GM08714 (cell line): Measurements from ENCODE around the gene TUBD1.

Source experiments
- H3K4me3 ChIP-seq: fragments of 200-500 bp; sonication (Bioruptor generic); 2 replicates; pipeline ENCODE4 v1.5.1; 2014; ENCODE audit warnings: mild to moderate bottlenecking, low read length, inconsistent platforms
- ZNF274 ChIP-seq: IDR thresholded peaks from 2 replicates; pipeline ENCODE4 v1.6.1; 2012; ENCODE audit warnings: mild to moderate bottlenecking, low read depth, low read length

The TUBD1 gene

DNA sequence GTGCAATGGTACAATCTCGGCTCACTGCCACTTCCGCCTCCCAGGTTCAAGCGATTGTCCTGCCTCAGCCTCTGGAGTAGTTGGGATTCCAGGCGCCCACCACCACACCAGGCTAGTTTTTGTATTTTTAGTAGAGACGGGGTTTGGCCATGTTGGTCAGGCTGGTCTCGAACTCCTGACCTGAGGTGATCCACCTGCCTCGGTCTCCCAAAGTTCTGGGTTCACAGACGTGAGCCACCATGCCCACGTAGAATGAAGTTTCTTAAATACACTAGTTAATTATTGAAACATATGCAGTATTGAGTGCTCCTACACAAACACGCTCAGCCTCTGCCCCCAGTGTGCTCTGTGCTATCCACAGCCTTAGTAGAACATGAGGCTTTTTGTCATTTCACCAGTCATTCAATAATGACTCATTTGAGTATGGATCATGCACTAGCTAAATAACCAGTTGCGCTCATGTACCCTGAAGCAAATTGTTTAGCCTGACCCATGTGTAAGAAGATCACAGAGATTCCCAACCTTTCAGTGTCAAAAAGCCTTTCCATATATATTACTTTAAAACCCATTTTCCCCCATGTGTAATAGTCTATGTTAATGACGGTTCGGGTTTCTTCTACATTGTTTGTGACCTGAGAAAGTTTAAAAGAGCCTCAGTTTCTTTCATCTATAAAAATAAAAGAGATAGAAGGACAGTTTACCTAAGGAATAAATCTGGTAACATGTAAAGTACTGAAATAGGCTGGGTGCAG, 49.7 kb downstream of the TUBD1 start:
- TF ChIP-seq ZNF274 = no peak
- no peak overlapping the region for H3K4me3 ChIP-seq

DNA sequence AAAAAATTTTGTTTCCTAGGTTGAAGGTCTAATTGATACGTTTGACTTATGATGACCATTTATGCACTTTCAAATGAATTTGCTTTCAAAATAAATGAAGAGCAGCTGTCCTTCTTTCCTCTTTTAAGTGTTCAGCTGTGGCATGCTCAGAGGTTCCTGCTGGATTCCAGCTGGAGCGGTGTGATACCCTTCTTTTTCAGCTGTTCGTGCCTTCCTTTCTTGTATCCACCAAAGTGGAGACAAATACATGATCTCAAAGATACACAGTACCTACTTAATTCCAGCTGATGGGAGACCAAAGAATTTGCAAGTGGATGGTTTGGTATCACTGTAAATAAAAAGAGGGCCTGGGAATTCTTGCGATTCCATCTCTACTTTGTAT, 50.9 kb downstream of the TUBD1 start:
- peak overlapping the region; percentile 50 for H3K4me3 ChIP-seq

DNA sequence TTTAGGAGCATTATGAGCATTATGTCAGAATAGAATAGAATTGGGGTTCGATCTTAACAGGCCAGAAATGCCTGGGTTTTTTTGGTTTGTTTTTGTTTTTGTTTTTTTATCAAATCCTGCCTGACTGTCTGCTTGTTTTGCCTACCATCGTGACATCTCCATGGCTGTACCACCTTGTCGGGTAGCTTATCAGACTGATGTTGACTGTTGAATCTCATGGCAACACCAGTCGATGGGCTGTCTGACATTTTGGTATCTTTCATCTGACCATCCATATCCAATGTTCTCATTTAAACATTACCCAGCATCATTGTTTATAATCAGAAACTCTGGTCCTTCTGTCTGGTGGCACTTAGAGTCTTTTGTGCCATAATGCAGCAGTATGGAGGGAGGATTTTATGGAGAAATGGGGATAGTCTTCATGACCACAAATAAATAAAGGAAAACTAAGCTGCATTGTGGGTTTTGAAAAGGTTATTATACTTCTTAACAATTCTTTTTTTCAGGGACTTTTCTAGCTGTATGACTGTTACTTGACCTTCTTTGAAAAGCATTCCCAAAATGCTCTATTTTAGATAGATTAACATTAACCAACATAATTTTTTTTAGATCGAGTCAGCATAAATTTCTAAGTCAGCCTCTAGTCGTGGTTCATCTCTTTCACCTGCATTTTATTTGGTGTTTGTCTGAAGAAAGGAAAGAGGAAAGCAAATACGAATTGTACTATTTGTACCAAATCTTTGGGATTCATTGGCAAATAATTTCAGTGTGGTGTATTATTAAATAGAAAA, 51.5 kb downstream of the TUBD1 start:
- H3K4me3 ChIP-seq = peak overlapping the region; percentile 100

DNA sequence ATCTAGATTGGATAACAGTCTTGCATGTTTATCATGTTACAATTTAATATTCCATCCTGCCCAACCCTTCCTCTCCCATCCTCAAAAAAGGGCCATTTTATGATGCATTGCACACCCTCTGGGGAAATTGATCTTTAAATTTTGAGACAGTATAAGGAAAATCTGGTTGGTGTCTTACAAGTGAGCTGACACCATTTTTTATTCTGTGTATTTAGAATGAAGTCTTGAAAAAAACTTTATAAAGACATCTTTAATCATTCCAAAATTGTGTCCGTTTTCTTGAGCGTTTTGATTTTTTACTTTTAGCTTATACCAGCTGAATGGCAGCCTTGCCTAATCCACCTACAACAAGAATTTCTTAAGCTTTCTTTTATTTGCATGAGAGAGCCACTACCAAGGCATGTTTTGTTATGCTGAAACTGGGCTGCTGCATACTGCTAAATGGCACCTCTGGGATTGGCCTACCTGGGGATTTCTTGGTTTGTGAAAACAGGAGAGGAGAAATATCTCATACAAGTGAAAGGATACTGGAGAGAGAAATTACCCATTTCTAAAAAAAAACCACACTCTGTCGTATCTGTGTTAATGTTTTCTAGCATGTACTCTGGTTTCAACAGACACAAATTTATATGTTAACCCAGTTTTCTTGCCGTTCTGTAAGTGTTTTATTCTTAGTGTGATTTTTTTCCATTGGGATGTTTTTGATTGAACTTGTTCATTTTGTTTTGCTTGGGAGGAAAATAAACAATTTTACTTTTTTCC, 52.2 kb downstream of the TUBD1 start:
- TF ChIP-seq ZNF274 = no peak
- H3K4me3 ChIP-seq = peak overlapping the region; percentile 100

DNA sequence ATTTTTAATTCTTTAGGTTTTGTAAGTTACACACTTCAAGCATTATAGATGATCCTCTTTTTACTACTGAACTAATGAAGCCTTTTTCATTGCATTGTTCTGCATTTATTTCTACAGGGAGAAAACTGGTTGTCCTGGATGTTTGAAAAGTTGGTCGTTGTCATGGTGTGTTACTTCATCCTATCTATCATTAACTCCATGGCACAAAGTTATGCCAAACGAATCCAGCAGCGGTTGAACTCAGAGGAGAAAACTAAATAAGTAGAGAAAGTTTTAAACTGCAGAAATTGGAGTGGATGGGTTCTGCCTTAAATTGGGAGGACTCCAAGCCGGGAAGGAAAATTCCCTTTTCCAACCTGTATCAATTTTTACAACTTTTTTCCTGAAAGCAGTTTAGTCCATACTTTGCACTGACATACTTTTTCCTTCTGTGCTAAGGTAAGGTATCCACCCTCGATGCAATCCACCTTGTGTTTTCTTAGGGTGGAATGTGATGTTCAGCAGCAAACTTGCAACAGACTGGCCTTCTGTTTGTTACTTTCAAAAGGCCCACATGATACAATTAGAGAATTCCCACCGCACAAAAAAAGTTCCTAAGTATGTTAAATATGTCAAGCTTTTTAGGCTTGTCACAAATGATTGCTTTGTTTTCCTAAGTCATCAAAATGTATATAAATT, 53.0 kb downstream of the TUBD1 start:
- no peak for TF ChIP-seq ZNF274
- peak overlapping the region; percentile 100 for H3K4me3 ChIP-seq

DNA sequence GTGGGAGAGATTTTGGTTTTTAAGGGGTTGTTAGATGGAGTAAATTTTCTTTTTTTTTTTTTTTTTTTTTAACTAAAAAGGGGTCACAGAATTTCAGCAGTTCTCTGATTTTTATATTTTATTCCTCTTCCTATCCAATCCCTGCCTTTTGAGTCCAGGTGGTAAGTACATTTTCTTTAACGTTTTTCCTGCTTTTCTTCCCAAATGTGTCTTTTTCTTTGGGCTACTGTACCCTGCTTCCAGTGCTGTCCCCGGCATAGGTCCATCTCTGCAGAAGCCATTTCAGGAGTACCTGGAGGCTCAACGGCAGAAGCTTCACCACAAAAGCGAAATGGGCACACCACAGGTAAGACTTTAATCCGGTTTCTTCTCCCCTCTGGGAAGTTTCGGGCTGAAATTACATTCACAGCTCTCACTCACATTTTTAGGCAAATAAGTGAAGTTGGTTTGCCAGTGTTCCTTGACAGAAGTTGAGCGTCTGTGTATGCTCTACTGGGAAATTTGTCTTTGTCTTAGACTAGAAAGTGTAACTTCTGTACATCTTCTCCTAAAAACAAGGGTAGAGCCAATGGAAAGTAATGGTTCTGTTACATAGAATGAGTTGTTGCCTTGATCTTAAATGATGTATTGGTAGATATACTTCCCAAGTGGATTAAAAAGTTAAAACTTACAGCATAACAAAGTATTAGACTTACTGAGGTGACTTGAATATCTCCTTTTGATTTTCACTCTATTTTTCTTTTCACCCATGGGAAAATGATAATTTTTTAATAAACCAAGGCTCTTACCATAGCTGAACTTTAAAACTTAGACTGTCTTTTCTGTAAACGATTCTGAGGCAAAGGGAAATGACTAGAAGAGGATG, 54.5 kb downstream of the TUBD1 start:
- no peak for TF ChIP-seq ZNF274
- H3K4me3 ChIP-seq = peak overlapping the region; percentile 100

DNA sequence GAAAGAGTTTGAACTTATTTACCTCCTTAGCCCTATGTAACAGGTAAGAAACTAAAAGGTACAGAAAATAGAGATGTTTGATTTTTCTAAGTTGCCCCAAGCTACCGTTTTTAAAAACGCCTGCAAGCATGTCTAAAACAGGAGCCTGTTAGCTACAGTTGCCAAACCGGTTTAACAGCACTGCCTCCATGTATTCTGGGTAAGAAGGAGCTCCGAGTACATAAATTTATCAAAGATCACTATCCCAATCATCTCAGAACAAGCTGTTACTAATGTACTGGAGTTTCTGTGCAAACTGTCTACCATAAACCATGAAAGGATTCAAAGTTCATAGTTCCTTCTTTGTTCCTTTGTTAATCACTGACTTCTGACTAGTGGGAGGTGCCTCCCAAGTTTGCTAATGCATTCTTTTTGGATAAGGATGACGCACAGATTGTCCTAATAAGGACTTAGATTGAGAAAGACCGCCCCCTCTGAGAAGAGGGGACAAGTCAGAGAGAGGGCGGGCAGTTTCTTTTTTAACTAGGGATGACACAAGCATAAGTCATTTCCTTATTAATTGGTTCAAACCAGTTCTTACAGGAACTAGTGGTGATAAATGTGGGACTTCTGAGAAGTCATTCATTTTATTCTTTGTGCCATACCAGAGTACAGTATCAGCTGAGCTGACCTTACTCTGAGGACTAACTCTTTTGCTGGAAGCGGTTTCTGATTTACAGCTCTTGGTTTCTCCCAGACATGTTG, 55.3 kb downstream of the TUBD1 start:
- TF ChIP-seq ZNF274 = no peak
- peak overlapping the region; percentile 100 for H3K4me3 ChIP-seq

DNA sequence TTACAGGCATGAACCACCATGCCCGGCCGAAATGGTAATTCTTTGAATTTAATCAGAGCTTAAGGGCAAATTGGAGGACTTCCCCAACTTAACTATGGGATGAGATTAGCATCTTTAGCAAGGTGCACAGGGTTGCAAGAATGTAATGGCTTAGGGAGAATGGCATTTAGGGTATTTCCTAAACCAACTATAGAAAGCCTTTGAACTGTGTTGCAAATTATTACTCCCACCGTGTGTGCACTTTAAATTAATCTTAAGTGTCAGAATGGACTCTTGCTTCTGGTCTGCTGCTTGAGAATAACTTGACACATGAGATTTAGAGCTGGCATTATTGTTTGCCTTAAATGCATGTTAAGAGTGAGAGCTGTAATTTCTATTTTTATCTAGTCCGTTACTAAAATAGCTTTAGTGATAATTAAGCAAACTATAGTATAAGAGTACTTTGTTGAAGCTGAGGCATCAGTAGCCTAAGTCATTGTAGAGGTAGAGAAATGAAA, 59.8 kb downstream of the TUBD1 start:
- H3K4me3 ChIP-seq = no peak overlapping the region; the same call in 1 of the 2 replicates
- TF ChIP-seq ZNF274 = no peak

DNA sequence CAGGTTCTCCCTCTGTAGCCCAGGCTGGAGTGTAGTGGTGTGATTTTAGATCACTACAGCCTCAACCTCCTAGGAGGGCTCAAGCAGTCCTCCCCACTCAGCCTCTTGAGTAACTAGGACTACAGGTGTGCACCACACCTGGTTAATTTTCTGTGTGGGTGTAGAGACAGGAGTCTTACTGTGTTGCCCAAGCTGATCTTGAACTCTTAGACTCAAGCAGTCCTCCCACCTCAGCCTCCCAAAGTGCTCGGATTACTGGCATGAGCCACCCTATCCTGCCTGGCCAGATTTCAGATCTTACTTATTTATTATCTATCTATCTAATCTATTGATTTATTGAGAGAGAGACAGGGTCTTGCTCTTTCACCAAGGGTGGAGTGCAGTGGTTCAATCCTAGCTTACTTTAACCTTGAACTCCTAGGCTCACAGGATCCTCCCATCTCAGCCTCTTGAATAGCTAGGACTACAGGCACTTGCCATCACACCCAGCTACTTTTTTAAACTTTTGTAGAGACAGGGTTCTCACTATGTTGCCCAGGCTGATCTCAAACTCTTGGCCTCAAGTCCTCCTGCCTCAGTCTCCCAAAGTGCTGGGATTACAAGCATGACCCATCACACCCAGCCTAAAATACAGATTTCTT, 61.8 kb downstream of the TUBD1 start:
- no peak overlapping the region for H3K4me3 ChIP-seq
- no peak for TF ChIP-seq ZNF274

DNA sequence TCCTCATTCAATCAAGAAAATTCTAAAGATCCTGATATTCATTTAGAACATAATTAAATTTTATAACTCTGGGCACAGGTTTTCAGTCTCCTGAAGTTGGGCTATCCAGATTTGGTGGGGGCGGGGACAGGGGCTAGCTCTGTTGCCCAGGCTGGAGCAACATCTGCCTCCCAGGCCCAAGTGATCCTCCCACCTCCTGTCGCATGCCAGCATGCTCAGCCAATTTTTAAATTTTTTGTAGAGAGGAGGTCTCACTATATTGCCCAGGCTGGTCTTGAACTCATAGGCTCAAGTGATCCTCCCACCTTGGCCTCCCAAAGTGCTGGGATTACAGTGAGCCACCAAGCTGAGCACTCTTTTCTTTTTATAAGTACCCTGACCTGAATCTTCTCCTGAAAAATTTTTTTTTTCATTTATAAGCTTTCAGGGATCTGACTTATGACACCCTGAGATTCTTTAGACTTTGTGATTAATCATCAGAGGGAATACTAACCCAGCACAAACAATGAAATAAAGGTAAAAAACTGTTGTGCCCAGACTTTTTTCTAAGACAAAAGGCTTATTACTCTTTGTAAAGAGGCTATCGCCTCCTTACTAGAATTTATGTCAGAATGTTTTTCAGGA, 62.6 kb downstream of the TUBD1 start:
- peak overlapping the region; percentile 11 for H3K4me3 ChIP-seq
- TF ChIP-seq ZNF274 = no peak

DNA sequence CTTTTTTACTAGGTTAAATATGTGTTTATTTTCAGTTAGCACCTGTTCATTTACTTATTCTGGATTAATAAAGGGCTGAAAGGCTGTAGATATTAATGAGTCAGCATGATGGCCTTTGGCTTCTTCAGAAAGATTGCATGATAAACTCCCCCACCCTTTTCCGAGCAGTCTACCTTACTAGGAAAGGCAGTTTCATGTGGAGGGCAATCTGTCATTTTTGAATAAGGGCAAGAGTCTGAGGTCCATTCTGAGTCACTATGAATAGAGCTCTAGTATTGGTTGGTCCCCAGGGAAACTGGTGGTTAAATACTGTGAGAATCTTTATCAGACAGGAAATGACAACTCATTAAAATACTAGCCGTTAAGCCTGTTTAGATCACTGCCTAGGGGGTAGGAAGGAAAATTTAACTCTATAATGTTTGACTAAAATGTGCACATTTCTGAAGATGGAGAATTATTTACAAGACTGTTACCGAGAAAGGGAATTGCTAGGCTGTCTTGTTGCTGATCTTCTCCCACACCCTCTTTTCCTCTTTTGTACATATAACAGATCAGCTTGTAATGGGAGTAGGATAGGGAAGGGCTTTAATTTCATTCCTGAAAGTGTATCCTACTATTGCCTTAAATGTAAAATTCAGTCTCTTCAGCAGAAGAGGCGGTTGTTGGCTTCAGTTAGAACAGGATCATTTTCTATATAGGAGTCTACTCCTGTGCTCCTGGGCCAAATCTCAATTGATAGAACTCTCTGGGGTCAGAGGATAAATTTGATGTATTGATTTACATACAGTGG, 63.3 kb downstream of the TUBD1 start:
- peak overlapping the region; percentile 11 for H3K4me3 ChIP-seq
- no peak for TF ChIP-seq ZNF274

DNA sequence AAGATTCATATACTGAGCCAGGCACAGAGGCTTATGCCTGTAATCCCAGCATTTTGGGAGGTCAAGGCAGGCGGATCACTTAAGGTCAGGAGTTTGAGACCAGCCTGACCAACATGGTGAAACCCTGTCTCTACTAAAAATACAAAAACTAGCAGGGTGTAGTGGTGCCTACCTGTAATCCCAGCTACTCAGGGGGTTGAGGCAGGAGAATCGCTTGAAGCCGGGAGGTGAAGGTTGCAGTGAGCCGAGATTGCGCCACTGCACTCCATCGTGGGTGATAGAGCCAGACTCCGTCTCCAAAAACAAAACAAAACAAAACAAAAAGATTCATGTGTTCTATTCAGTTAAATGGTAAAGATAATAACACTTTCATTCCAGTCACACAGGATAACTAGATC, 63.9 kb downstream of the TUBD1 start:
- peak overlapping the region; percentile 43 for H3K4me3 ChIP-seq
